HepG2 (cell line): Measurements from ENCODE around the gene SMG5. TPM values are rescaled to one million over a fixed set of nuclear protein-coding genes. Genes with fewer than 3 reads are reported as not detected.
A peak's percentile ranks its signal among the peaks of the same experiment; 100 is the strongest.

ENCODE experiments used
- ATRX ChIP-seq: sonication (generic); formaldehyde crosslinking; IDR thresholded peaks from 2 replicates; pipeline ENCODE4 v1.4.0; 2020; ENCODE audit warnings: missing genetic modification reagents, borderline replicate concordance
- ETV6 ChIP-seq: sonication (generic); formaldehyde crosslinking; conservative IDR thresholded peaks from 2 replicates; pipeline ENCODE4 v1.4.0; 2020; ENCODE audit warnings: missing genetic modification reagents
- HDAC2 ChIP-seq: sonication (generic); formaldehyde crosslinking; IDR thresholded peaks from 2 replicates; pipeline ENCODE4 v1.4.0; 2020; ENCODE audit warnings: missing genetic modification reagents
- KAT2B ChIP-seq: fragments of 150-350 bp; IDR thresholded peaks from 2 replicates; pipeline ENCODE4 v1.6.1; 2014; ENCODE audit warnings: low read depth, low read length, borderline replicate concordance
- MIER2 ChIP-seq: IDR thresholded peaks from 2 replicates; pipeline ENCODE4 v1.6.1; 2016; ENCODE audit warnings: missing biosample characterization, missing genetic modification reagents
- RXRA ChIP-seq: sonication (generic); formaldehyde crosslinking; IDR thresholded peaks from 2 replicates; pipeline ENCODE4 v1.5.1; 2020; ENCODE audit warnings: missing genetic modification reagents
- SAFB2 ChIP-seq: sonication (generic); formaldehyde crosslinking; IDR thresholded peaks from 2 replicates; pipeline ENCODE4 v1.5.1; 2020; ENCODE audit warnings: missing genetic modification reagents, low read depth, mild to moderate bottlenecking, borderline replicate concordance
- SIX4 ChIP-seq: sonication (generic); formaldehyde crosslinking; IDR thresholded peaks from 2 replicates; pipeline ENCODE4 v1.4.0; 2020; ENCODE audit warnings: missing genetic modification reagents
- SMYD3 ChIP-seq: sonication (generic); formaldehyde crosslinking; IDR thresholded peaks from 2 replicates; pipeline ENCODE4 v1.8.1; 2023; ENCODE audit warnings: mild to moderate bottlenecking, missing genetic modification reagents
- ZMYM3 ChIP-seq: sonication (generic); formaldehyde crosslinking; IDR thresholded peaks from 2 replicates; pipeline ENCODE4 v1.5.1; 2020; ENCODE audit warnings: mild to moderate bottlenecking, missing genetic modification reagents
- ZNF20 ChIP-seq: sonication (generic); formaldehyde crosslinking; IDR thresholded peaks from 2 replicates; pipeline ENCODE4 v1.4.0; 2020; ENCODE audit warnings: mild to moderate bottlenecking, moderate library complexity, missing genetic modification reagents
- ZNF383 ChIP-seq: sonication (generic); formaldehyde crosslinking; IDR thresholded peaks from 2 replicates; pipeline ENCODE4 v1.4.0; 2020; ENCODE audit warnings: missing genetic modification reagents, mild to moderate bottlenecking, borderline replicate concordance
- ZNF510 ChIP-seq: sonication (generic); formaldehyde crosslinking; IDR thresholded peaks from 2 replicates; pipeline ENCODE4 v1.4.0; 2020; ENCODE audit warnings: low read depth, mild to moderate bottlenecking, missing genetic modification reagents
- ZNF569 ChIP-seq: sonication (generic); formaldehyde crosslinking; IDR thresholded peaks from 2 replicates; pipeline ENCODE4 v1.5.0; 2020; ENCODE audit warnings: mild to moderate bottlenecking, missing genetic modification reagents, moderate library complexity, borderline replicate concordance
- ZNF572 ChIP-seq: sonication (generic); formaldehyde crosslinking; IDR thresholded peaks from 2 replicates; pipeline ENCODE4 v1.5.1; 2020; ENCODE audit warnings: mild to moderate bottlenecking, missing genetic modification reagents
- ZNF891 ChIP-seq: sonication (generic); formaldehyde crosslinking; IDR thresholded peaks from 2 replicates; pipeline ENCODE4 v1.5.0; 2020; ENCODE audit warnings: mild to moderate bottlenecking, missing genetic modification reagents
- ZSCAN25 ChIP-seq: sonication (generic); formaldehyde crosslinking; IDR thresholded peaks from 2 replicates; pipeline ENCODE4 v1.8.0; 2022; ENCODE audit warnings: mild to moderate bottlenecking, missing genetic modification reagents
- ZSCAN30 ChIP-seq: sonication (generic); formaldehyde crosslinking; IDR thresholded peaks from 2 replicates; pipeline ENCODE4 v1.5.0; 2020; ENCODE audit warnings: mild to moderate bottlenecking, missing genetic modification reagents
- polyA plus RNA-seq, 8 experiments: library from polyadenylated mRNA; depleted of rRNA in 3 of 8; stranded (reverse) in 7 of 8; unstranded in 1 of 8; fragments of >200 nt; fragmentation: Illumina TruSeq in 4 of 8; extraction: Trizol in 4 of 8; gene quantifications; 2 replicates each; pipeline versions ENCODE4 v1.2.1 to v1.2.3, GENCODE V29; 2011 to 2016; ENCODE audit warnings: low read depth in 4 of 8, missing spikeins in 1 of 8, mixed read lengths in 1 of 8; ENCODE audit not compliant: insufficient read depth in 1 of 8
- total RNA-seq, 5 experiments: library from RNA; depleted of rRNA; stranded (reverse); fragments of >200 nt; fragmentation: Illumina TruSeq; extraction: Trizol; gene quantifications; 2 replicates each; pipeline ENCODE4 v1.2.3, GENCODE V29; 2016; ENCODE audit warnings: low read depth in 1 of 5
- TF ChIP-seq, protein P1 (sequence below): sonication (generic); formaldehyde crosslinking; IDR thresholded peaks from 2 replicates; pipeline ENCODE4 v1.9.0; 2021; ENCODE audit warnings: missing genetic modification reagents, borderline replicate concordance
- TF ChIP-seq, protein P2 (sequence below): sonication (generic); formaldehyde crosslinking; IDR thresholded peaks from 2 replicates; pipeline ENCODE4 v1.5.1; 2020; ENCODE audit warnings: mild to moderate bottlenecking, missing genetic modification reagents, moderate library complexity
- TF ChIP-seq, protein P3 (sequence below): sonication (generic); formaldehyde crosslinking; IDR thresholded peaks from 2 replicates; pipeline ENCODE4 v1.5.1; 2020; ENCODE audit warnings: missing genetic modification reagents, mild to moderate bottlenecking, borderline replicate concordance
- TF ChIP-seq, protein P4 (sequence below): sonication (generic); formaldehyde crosslinking; IDR thresholded peaks from 2 replicates; pipeline ENCODE4 v1.4.0; 2020; ENCODE audit warnings: missing genetic modification reagents

SMG5 gene
- total and polyA plus RNA-seq, 2 of the 13 experiments (the other 11 are each of a cell fraction or from before 2014, with no cell fraction given): 50.5 to 84.0 TPM

DNA sequence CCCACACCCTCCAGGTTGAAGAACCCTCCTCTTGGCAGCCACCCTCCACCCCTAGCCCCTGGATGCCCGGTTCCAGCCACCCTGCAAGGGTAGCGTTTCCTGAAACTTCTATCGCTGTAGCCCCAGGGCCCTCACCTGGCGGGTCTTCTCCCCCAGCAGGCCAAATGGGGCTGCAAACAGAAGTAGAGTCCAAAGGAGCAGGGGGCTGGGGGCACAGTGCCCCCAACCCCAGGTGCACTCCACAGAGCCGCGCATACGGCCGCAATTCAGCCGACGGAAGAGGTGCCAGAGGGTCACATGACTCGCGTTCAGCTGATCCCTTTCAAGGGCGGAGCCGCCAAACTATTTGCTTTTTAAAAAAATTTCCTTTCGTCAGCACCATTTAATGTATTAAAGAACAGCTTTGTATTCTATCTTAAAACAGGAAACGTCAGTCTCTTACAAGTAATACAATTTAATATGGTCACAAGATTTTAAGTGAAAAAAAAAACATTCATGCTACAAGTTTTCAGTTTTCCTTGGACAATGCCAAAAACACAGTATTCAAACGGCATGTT, 12.8 kb upstream of the SMG5 start, which contains the start of gene GLMP (continued):
- TF ChIP-seq, protein P1, sequence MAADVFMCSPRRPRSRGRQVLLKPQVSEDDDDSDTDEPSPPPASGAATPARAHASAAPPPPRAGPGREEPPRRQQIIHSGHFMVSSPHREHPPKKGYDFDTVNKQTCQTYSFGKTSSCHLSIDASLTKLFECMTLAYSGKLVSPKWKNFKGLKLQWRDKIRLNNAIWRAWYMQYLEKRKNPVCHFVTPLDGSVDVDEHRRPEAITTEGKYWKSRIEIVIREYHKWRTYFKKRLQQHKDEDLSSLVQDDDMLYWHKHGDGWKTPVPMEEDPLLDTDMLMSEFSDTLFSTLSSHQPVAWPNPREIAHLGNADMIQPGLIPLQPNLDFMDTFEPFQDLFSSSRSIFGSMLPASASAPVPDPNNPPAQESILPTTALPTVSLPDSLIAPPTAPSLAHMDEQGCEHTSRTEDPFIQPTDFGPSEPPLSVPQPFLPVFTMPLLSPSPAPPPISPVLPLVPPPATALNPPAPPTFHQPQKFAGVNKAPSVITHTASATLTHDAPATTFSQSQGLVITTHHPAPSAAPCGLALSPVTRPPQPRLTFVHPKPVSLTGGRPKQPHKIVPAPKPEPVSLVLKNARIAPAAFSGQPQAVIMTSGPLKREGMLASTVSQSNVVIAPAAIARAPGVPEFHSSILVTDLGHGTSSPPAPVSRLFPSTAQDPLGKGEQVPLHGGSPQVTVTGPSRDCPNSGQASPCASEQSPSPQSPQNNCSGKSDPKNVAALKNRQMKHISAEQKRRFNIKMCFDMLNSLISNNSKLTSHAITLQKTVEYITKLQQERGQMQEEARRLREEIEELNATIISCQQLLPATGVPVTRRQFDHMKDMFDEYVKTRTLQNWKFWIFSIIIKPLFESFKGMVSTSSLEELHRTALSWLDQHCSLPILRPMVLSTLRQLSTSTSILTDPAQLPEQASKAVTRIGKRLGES (CRISPR knock-in tag): no peak
- TF ChIP-seq ZSCAN25 (CRISPR knock-in tag): no peak
- TF ChIP-seq RXRA: 0 out of 2 replicates have a peak, but pooled peaks have one; percentile 22
- TF ChIP-seq, protein P2, sequence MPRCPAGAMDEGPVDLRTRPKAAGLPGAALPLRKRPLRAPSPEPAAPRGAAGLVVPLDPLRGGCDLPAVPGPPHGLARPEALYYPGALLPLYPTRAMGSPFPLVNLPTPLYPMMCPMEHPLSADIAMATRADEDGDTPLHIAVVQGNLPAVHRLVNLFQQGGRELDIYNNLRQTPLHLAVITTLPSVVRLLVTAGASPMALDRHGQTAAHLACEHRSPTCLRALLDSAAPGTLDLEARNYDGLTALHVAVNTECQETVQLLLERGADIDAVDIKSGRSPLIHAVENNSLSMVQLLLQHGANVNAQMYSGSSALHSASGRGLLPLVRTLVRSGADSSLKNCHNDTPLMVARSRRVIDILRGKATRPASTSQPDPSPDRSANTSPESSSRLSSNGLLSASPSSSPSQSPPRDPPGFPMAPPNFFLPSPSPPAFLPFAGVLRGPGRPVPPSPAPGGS (CRISPR knock-in tag): no peak
- TF ChIP-seq ZNF510 (CRISPR knock-in tag): no peak
- no peak for TF ChIP-seq ZNF572
- no peak for TF ChIP-seq SMYD3 (CRISPR knock-in tag)
- TF ChIP-seq ZNF20 (CRISPR knock-in tag): no peak
- no peak for TF ChIP-seq SAFB2 (CRISPR knock-in tag)
- no peak for TF ChIP-seq ZNF383 (CRISPR knock-in tag)
- TF ChIP-seq MIER2 (CRISPR knock-in tag): no peak
- no peak for TF ChIP-seq ZMYM3 (CRISPR knock-in tag)
- TF ChIP-seq, protein P3, sequence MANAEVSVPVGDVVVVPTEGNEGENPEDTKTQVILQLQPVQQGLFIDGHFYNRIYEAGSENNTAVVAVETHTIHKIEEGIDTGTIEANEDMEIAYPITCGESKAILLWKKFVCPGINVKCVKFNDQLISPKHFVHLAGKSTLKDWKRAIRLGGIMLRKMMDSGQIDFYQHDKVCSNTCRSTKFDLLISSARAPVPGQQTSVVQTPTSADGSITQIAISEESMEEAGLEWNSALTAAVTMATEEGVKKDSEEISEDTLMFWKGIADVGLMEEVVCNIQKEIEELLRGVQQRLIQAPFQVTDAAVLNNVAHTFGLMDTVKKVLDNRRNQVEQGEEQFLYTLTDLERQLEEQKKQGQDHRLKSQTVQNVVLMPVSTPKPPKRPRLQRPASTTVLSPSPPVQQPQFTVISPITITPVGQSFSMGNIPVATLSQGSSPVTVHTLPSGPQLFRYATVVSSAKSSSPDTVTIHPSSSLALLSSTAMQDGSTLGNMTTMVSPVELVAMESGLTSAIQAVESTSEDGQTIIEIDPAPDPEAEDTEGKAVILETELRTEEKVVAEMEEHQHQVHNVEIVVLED (CRISPR knock-in tag): no peak
- TF ChIP-seq SIX4 (CRISPR knock-in tag): no peak
- no peak for TF ChIP-seq ETV6 (CRISPR knock-in tag)
- no peak for TF ChIP-seq ATRX (CRISPR knock-in tag)
- no peak for TF ChIP-seq ZNF569 (CRISPR knock-in tag)
- TF ChIP-seq, protein P4, sequence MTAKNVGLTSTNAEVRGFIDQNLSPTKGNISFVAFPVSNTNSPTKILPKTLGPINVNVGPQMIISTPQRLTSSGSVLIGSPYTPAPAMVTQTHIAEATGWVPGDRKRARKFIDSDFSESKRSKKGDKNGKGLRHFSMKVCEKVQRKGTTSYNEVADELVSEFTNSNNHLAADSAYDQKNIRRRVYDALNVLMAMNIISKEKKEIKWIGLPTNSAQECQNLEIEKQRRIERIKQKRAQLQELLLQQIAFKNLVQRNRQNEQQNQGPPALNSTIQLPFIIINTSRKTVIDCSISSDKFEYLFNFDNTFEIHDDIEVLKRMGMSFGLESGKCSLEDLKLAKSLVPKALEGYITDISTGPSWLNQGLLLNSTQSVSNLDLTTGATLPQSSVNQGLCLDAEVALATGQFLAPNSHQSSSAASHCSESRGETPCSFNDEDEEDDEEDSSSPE: 0 out of 2 replicates have a peak, but pooled peaks have one; percentile 39
- no peak for TF ChIP-seq KAT2B
- no peak for TF ChIP-seq ZNF891
- 0 out of 2 replicates have a peak, but pooled peaks have one; percentile 30 for TF ChIP-seq HDAC2 (CRISPR knock-in tag)
- no peak for TF ChIP-seq ZSCAN30 (CRISPR knock-in tag)
